Mucosa of rectum (tissue), 2 donors: Measurements from ENCODE around the gene NCK1.
"Not testable (repeated sequence)": the region's sequence is repeated elsewhere in the genome, so short reads cannot be mapped to it uniquely, and the experiment has no call there.

ENCODE experiments used
- H3K27ac ChIP-seq, 2 donors: one replicate each; pipeline ENCODE4 v1.7.0; 2013; ENCODE audit warnings: inconsistent platforms in 2 of 2, low read depth in 2 of 2, low read length in 2 of 2
- H3K27me3 ChIP-seq, 2 donors: one replicate each; pipeline ENCODE4 v1.7.0; 2013; ENCODE audit warnings: low read length in 2 of 2; ENCODE audit not compliant: control insufficient read depth in 2 of 2, insufficient read depth in 2 of 2
- H3K36me3 ChIP-seq, 2 donors: one replicate each; pipeline ENCODE4 v1.7.0; 2013; ENCODE audit warnings: low read length in 2 of 2; ENCODE audit not compliant: control insufficient read depth in 2 of 2, insufficient read depth in 2 of 2
- H3K4me1 ChIP-seq, 2 donors: one replicate each; pipeline ENCODE4 v1.7.0; 2013; ENCODE audit warnings: low read length in 2 of 2, mild to moderate bottlenecking in 1 of 2; ENCODE audit not compliant: control insufficient read depth in 2 of 2, insufficient read depth in 2 of 2
- H3K4me3 ChIP-seq, 2 donors: one replicate each; pipeline ENCODE4 v1.7.0; 2013; ENCODE audit warnings: low read length in 2 of 2
- H3K9ac ChIP-seq, 2 donors: one replicate each; pipeline ENCODE4 v1.7.0; 2013; ENCODE audit warnings: low read length in 2 of 2, low read depth in 1 of 2, mild to moderate bottlenecking in 1 of 2
- H3K9me3 ChIP-seq, 2 donors: one replicate each; pipeline ENCODE4 v1.7.0; 2013; ENCODE audit warnings: low read length in 2 of 2; ENCODE audit not compliant: control insufficient read depth in 2 of 2
- donor health status: healthy.
- donor health status: Normal muscosa, but diverticular disease.

Gene NCK1

GRCh38 chr3:136979684-136980083 is 117.7 kb downstream of the NCK1 start:
- Histone ChIP-seq H3K4me1 (peaks cover 5 to 15% of the 10 kb centered on the region in 2 donors), H3K4me3 (no peak overlapping the region), H3K27ac (no peak overlapping the region), H3K36me3 (no peaks in the 10 kb centered on the region), H3K9me3 (no peaks in the 10 kb centered on the region), H3K9ac (no peak overlapping the region), H3K27me3 (no peaks in the 10 kb centered on the region)

- Histone ChIP-seq H3K36me3 (no peaks in the 10 kb centered on the region), H3K4me3 (no peak overlapping the region), H3K4me1 (peaks cover 6 to 24% of the 10 kb centered on the region in 2 donors), H3K9me3 (no peaks in the 10 kb centered on the region), H3K9ac (no peak overlapping the region), H3K27me3 (no peaks in the 10 kb centered on the region), H3K27ac (no peak overlapping the region)
Observed at GRCh38 chr3:136982033-136982432, 120.0 kb downstream of the NCK1 start.

GRCh38 chr3:136982520-136983138 is 120.6 kb downstream of the NCK1 start:
- Histone ChIP-seq H3K36me3 (no peaks in the 10 kb centered on the region), H3K27ac (no peak overlapping the region), H3K4me3 (no peak overlapping the region), H3K27me3 (no peaks in the 10 kb centered on the region), H3K4me1 (peaks cover 6 to 24% of the 10 kb centered on the region in 2 donors), H3K9ac (no peak overlapping the region), H3K9me3 (no peaks in the 10 kb centered on the region)

GRCh38 chr3:136984837-136985236 is 122.8 kb downstream of the NCK1 start:
- Histone ChIP-seq H3K9ac (peak overlapping the region in 1 of 2 donors; percentile 26), H3K4me3 (peak overlapping the region; percentile 7 to 16), H3K27ac (peak overlapping the region; percentile 53 to 77), H3K9me3 (no peaks in the 10 kb centered on the region), H3K36me3 (no peaks in the 10 kb centered on the region), H3K4me1 (peaks cover 6 to 26% of the 10 kb centered on the region in 2 donors), H3K27me3 (no peaks in the 10 kb centered on the region)

GRCh38 chr3:136987398-136987980 is 125.5 kb downstream of the NCK1 start:
- H3K36me3 ChIP-seq, H3K9ac ChIP-seq, H3K27ac ChIP-seq, H3K4me3 ChIP-seq, H3K9me3 ChIP-seq, H3K27me3 ChIP-seq: not testable (repeated sequence)
- peaks cover 6 to 25% of the 10 kb centered on the region in 2 donors for H3K4me1 ChIP-seq

- Histone ChIP-seq H3K9me3 (no peaks in the 10 kb centered on the region), H3K27ac (no peak overlapping the region), H3K4me3 (no peak overlapping the region), H3K36me3 (no peaks in the 10 kb centered on the region), H3K4me1 (peaks cover 6 to 20% of the 10 kb centered on the region in 2 donors), H3K27me3 (no peaks in the 10 kb centered on the region), H3K9ac (no peak overlapping the region)
Observed at GRCh38 chr3:136988651-136989050, 126.6 kb downstream of the NCK1 start.

GRCh38 chr3:136989781-136990524 is 127.9 kb downstream of the NCK1 start:
- Histone ChIP-seq H3K9me3 (no peaks in the 10 kb centered on the region), H3K4me3 (no peak overlapping the region), H3K36me3 (no peaks in the 10 kb centered on the region), H3K27ac (no peak overlapping the region), H3K27me3 (no peaks in the 10 kb centered on the region), H3K9ac (no peak overlapping the region), H3K4me1 (peaks cover 5 to 15% of the 10 kb centered on the region in 2 donors)

GRCh38 chr3:136990826-136991225 is 128.8 kb downstream of the NCK1 start:
- H3K9me3 ChIP-seq, result no peaks in the 10 kb centered on the region
- H3K9ac ChIP-seq, result no peak overlapping the region
- H3K27ac ChIP-seq, result no peak overlapping the region
- H3K4me1 ChIP-seq, result peaks cover 10 to 16% of the 10 kb centered on the region in 2 donors
- H3K4me3 ChIP-seq, result no peak overlapping the region
- H3K36me3 ChIP-seq, result no peaks in the 10 kb centered on the region
- no peaks in the 10 kb centered on the region for H3K27me3 ChIP-seq

- H3K27me3 ChIP-seq, result no peaks in the 10 kb centered on the region
- no peaks in the 10 kb centered on the region for H3K9me3 ChIP-seq
- H3K4me1 ChIP-seq, result peaks cover 10 to 19% of the 10 kb centered on the region in 2 donors
- H3K36me3 ChIP-seq, result no peaks in the 10 kb centered on the region
- H3K27ac ChIP-seq, result no peak overlapping the region
- H3K4me3 ChIP-seq, result no peak overlapping the region
- H3K9ac ChIP-seq, result no peak overlapping the region
Observed at GRCh38 chr3:136992115-136992514, 130.1 kb downstream of the NCK1 start.

GRCh38 chr3:136994772-136995516 is 132.9 kb downstream of the NCK1 start:
- Histone ChIP-seq H3K9me3 (no peaks in the 10 kb centered on the region), H3K4me1 (peaks cover 10 to 17% of the 10 kb centered on the region in 2 donors), H3K27ac (peak overlapping the region; percentile 88 to 94), H3K4me3 (peak overlapping the region in 1 of 2 donors; percentile 3), H3K27me3 (no peaks in the 10 kb centered on the region), H3K9ac (peak overlapping the region; percentile 48 to 67), H3K36me3 (no peaks in the 10 kb centered on the region)
